ENCODE data around the gene RASSF5.
"Not testable (repeated sequence)": the region's sequence is repeated elsewhere in the genome, so short reads cannot be mapped to it uniquely, and the experiment has no call there.

DNA sequence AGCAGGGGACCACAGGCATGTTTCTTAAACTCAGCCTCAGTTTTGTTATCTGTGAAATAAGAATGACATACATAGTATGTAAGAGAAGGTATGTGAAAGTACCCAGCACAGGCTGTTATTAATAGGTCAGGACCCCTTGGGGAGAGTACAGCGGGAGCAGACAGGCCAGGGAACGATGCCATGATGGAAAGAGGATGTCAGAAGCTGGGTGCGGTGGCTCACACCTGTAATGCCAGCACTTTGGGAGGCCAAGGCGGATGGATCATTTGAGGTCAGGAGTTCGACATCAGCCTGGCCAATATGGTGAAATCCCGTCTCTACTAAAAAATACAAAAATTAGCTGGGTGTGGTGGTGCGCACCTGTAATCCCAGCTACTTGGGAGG is 73.8 kb downstream of the RASSF5 start:
- TF ChIP-seq, protein P1, sequence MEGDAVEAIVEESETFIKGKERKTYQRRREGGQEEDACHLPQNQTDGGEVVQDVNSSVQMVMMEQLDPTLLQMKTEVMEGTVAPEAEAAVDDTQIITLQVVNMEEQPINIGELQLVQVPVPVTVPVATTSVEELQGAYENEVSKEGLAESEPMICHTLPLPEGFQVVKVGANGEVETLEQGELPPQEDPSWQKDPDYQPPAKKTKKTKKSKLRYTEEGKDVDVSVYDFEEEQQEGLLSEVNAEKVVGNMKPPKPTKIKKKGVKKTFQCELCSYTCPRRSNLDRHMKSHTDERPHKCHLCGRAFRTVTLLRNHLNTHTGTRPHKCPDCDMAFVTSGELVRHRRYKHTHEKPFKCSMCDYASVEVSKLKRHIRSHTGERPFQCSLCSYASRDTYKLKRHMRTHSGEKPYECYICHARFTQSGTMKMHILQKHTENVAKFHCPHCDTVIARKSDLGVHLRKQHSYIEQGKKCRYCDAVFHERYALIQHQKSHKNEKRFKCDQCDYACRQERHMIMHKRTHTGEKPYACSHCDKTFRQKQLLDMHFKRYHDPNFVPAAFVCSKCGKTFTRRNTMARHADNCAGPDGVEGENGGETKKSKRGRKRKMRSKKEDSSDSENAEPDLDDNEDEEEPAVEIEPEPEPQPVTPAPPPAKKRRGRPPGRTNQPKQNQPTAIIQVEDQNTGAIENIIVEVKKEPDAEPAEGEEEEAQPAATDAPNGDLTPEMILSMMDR (IDR thresholded peaks at IDR 0.05; ENCODE audit: borderline replicate concordance, extremely low read depth, low read length, poor library complexity, severe bottlenecking): not testable (repeated sequence)
- TF ChIP-seq EZH2 (IDR thresholded peaks at IDR 0.05; ENCODE audit: borderline replicate concordance, low read depth, low read length, severe bottlenecking): not testable (repeated sequence)

Measured in DND-41 (cell line).